ENCODE measurements around the gene RNF212.

Gene RNF212

DNA sequence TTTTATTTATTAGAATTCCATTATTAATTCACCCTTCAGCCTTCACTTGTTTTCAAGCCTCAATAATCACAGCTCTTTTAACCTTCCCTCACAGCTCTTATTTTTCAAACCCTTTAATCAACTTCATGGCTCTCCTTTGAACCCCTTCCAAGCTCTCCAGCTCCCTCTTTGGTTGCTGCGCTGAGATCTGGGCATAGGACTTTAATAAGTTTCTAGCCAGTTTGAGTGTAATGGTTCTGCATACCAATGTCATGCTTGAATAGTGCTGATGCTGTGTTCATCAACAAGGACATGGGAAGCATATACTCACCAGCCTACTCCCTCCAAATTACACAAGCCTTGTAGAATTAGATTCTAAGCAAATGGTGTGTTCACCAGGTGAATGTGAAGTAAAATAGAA, 3.5 kb upstream of the RNF212 start:
- H3K4me3 ChIP-seq (ENCODE audit: low read depth, low read length), result no peak overlapping the region
- TF ChIP-seq, protein P1, sequence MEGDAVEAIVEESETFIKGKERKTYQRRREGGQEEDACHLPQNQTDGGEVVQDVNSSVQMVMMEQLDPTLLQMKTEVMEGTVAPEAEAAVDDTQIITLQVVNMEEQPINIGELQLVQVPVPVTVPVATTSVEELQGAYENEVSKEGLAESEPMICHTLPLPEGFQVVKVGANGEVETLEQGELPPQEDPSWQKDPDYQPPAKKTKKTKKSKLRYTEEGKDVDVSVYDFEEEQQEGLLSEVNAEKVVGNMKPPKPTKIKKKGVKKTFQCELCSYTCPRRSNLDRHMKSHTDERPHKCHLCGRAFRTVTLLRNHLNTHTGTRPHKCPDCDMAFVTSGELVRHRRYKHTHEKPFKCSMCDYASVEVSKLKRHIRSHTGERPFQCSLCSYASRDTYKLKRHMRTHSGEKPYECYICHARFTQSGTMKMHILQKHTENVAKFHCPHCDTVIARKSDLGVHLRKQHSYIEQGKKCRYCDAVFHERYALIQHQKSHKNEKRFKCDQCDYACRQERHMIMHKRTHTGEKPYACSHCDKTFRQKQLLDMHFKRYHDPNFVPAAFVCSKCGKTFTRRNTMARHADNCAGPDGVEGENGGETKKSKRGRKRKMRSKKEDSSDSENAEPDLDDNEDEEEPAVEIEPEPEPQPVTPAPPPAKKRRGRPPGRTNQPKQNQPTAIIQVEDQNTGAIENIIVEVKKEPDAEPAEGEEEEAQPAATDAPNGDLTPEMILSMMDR (IDR thresholded peaks at IDR 0.05; ENCODE audit: insufficient read depth, low read depth, low read length, missing control alignments), result no peak
- DNase-seq (ENCODE audit: low read depth), result no peak

DNA sequence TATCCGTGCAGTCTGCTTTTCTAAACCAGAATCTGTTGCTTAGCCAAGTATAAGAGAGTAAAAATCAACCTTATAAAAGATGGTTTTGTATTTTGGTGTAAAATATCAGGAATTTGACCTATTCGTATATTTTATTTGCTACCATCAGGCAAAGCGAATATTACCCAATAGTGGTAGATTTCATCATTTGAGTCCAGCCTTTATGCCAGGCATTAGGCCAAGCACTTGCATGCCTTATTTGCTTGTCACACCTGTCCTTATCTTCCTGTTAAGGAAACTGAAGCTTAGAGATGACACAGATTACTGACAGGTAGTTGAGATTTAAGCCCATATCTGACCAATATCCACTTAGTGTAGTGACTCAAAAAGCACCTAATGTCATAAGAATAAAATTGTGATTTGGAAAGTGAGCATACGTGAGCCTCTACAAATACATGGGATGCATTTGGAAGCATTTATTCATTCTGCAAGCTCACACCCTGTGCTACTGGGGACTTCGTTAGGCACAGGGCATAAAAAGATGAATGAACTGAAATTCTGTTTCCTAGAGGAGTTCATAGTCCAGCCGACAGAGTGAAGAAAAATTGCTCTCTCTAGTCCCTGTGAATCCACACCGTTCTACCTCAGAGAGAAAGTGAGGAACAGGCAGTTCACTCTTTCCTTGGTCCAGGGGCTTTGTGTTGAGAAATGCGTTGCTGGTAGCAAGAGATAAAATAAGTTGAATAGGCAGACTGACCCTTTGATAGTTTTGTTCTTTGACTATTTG, 2.3 kb upstream of the RNF212 start:
- H3K4me3 ChIP-seq (ENCODE audit: low read depth, low read length), result no peak overlapping the region
- TF ChIP-seq, protein P1 (IDR thresholded peaks at IDR 0.05; ENCODE audit: insufficient read depth, low read depth, low read length, missing control alignments), result no peak
- DNase-seq (ENCODE audit: low read depth), result no peak

DNA sequence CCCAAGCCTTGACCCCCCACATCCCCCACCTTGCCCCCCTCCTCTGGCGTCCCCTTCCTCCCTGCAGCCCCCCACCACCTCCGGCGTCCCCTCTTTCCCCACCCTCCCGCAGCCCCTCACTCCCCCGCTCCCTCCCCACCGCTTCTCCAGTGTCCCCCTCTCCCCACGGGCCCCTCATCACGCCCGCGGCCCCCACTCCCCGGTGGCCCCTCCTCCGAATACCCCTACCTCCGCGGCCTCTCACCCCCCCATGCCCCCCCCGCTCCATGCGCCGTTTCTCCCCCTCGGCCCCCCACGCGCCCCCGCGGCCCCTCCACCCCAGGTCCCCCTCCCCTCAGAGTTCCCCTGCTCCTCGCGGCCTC, 562 bp downstream of the RNF212 start:
- H3K4me3 ChIP-seq (ENCODE audit: low read depth, low read length), result no peak overlapping the region
- TF ChIP-seq, protein P1 (IDR thresholded peaks at IDR 0.05; ENCODE audit: insufficient read depth, low read depth, low read length, missing control alignments), result no peak
- no peak for DNase-seq (ENCODE audit: low read depth)

DNA sequence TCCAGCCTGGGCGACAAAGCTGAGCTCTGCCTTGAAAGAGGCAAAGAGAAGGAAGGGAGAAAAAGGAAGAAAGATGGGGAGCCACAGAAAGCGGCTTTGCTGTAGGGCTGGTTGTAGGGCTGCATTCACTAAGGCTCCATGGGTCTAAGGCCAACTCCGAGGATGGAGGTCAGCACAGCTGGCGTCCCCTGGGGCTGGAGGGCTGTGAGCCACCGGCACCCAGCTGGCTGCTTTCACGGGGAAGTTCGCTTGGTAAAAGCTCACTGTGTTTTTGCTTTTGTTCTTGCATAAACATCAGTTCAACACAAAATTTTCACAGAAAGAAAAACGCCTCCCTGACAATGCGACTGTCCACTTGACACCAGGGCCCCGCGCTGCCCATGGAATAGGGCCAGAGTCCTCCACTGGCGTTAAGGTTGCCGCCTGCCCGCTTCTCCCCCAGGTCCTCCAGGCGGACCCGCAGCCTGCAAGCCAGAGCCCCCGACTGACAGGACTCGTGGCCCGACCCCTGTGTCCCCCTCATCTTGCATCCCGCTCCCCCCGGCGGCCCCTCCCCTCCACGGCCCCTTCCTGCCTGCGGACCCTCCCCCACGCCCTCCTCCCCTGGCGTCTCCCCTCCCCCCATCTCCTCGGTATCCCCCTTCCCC, 1.1 kb downstream of the RNF212 start:
- TF ChIP-seq, protein P1 (IDR thresholded peaks at IDR 0.05; ENCODE audit: insufficient read depth, low read depth, low read length, missing control alignments), result no peak
- no peak overlapping the region for H3K4me3 ChIP-seq (ENCODE audit: low read depth, low read length)
- DNase-seq (ENCODE audit: low read depth), result no peak

DNA sequence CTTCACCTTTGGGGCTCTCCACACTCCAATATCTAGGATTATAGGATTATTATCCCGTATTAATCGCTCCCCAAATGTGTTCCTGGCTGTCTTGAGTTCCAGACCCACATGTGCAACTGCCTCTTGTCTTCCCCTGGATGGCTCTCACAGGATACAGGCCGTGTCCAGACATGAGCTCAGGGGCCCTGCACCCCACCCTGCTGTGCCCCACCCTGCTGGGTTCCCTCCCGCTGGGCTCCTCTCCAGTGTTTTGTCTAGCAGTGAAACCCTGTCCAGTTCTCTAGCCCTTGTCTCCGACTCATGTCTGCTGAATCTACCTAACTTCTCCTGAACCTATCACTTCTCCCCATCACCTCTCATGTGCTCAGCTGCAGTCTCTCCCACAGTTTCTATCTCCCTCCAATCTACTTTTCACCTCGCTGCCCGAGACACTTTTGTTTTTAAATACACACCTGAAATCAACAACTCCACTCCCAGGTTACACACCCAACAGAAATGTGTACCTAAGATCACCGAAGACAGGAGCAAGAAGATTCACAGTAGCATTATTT, 2.0 kb downstream of the RNF212 start:
- no peak for DNase-seq (ENCODE audit: low read depth)
- TF ChIP-seq, protein P1 (IDR thresholded peaks at IDR 0.05; ENCODE audit: insufficient read depth, low read depth, low read length, missing control alignments), result no peak
- H3K4me3 ChIP-seq (ENCODE audit: low read depth, low read length), result no peak overlapping the region

DNA sequence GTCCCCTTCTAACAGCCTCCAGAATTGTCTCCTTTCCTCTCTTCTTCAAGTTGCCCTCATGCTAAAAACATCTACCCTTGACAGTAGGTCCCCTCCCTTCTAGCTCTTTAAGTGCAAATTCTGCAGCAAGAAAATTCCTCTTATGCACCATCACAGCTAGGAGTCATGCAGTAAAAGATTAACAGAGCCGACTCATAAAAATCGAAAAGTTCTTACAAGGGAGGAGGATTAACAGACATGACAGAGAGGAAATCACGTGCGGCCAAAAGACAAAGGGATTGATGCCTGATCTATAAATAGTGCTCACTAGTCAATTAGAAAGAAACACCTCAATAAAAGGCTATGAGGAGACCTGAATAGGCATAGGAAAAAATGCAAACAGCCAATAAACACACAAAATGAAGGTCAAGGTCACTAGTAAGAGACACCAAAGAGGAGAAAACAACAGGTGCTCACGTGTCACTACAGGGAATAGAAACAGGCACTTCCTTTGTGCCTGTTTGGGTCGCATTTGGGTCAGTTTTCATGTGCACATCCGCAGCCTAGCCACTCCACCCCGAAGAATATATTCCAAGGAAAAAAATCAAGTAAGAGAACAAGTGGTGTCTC, 3.4 kb downstream of the RNF212 start:
- TF ChIP-seq, protein P1 (IDR thresholded peaks at IDR 0.05; ENCODE audit: insufficient read depth, low read depth, low read length, missing control alignments), result no peak
- no peak overlapping the region for H3K4me3 ChIP-seq (ENCODE audit: low read depth, low read length)
- no peak for DNase-seq (ENCODE audit: low read depth)
